Duodenal mucosa (tissue), 2 donors: ENCODE measurements around the gene BHLHE40.

Experiments
- H3K27ac ChIP-seq: one replicate; pipeline ENCODE4 v1.7.0; 2013; ENCODE audit warnings: low read depth, low read length
- H3K27me3 ChIP-seq, 2 donors: one replicate each; pipeline ENCODE4 v1.7.0; 2013; ENCODE audit warnings: low read length in 2 of 2, control low read depth in 1 of 2; ENCODE audit not compliant: insufficient read depth in 2 of 2, control insufficient read depth in 1 of 2
- H3K36me3 ChIP-seq, 2 donors: one replicate each; pipeline ENCODE4 v1.7.0; 2013; ENCODE audit warnings: low read length in 2 of 2, control low read depth in 1 of 2; ENCODE audit not compliant: insufficient read depth in 2 of 2, control insufficient read depth in 1 of 2
- H3K4me1 ChIP-seq, 2 donors: one replicate each; pipeline ENCODE4 v1.7.0; 2013; ENCODE audit warnings: low read length in 2 of 2, control low read depth in 1 of 2; ENCODE audit not compliant: insufficient read depth in 2 of 2, control insufficient read depth in 1 of 2
- H3K4me3 ChIP-seq, 2 donors: one replicate each; pipeline ENCODE4 v1.7.0; 2013; ENCODE audit warnings: low read length in 2 of 2, low read depth in 1 of 2
- H3K9ac ChIP-seq, 2 donors: one replicate each; pipeline ENCODE4 v1.7.0; 2013; ENCODE audit warnings: low read length in 2 of 2, low read depth in 1 of 2
- H3K9me3 ChIP-seq, 2 donors: one replicate each; pipeline ENCODE4 v1.7.0; 2013; ENCODE audit warnings: low read length in 2 of 2, control low read depth in 1 of 2; ENCODE audit not compliant: control insufficient read depth in 1 of 2

Gene BHLHE40

DNA sequence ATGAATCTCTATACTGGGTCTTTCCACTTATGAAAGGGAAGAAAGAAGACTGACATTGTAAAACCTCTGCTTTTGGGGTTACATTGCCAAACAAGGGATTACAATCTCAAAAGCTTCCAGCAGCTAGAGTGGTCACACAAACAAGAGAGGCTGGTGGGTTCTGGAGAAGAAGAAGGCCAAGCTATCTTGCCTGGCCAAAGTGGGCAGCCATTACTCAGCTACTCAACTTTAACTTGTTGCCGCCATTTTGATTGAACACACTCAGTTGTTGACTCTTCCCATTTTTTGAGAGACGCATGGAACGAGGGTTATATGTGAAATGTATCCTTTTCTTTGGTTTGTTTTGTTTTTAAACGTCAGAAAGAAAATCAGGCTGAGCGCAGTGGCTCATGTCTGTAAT lies 50.9 kb downstream of the BHLHE40 start:
- H3K4me1 ChIP-seq, result peaks cover 3% of the 10 kb centered on the region in 2 donors
- no peaks in the 10 kb centered on the region for H3K36me3 ChIP-seq
- H3K4me3 ChIP-seq, result no peak overlapping the region
- no peaks in the 10 kb centered on the region for H3K27me3 ChIP-seq
- H3K9ac ChIP-seq, result no peak overlapping the region
- H3K9me3 ChIP-seq, result no peaks in the 10 kb centered on the region
- H3K27ac ChIP-seq, result no peak overlapping the region

DNA sequence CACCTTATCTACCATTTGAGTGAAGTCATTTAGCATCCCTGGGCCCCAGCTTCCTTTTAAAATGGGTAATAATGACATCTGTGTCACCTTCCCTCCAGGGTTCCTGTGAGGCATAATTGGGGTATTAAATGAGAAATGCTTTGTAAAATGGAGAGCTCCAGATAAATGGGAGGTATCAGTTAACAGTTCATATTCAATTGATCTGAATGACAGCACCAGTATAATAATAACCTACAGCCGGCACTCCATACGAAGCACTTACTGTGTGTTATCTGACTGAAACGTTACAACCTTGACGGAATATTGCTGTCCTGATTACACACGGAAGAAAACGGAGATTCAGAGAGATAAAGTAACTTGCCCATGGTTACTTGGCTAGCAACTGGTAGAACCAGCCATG lies 53.6 kb downstream of the BHLHE40 start:
- no peaks in the 10 kb centered on the region for H3K27me3 ChIP-seq
- no peaks in the 10 kb centered on the region for H3K36me3 ChIP-seq
- no peaks in the 10 kb centered on the region for H3K9me3 ChIP-seq
- H3K4me3 ChIP-seq, result no peak overlapping the region
- H3K4me1 ChIP-seq, result no peaks in the 10 kb centered on the region
- no peak overlapping the region for H3K9ac ChIP-seq
- no peak overlapping the region for H3K27ac ChIP-seq
